GM12872 (cell line): ENCODE measurements around the gene HNRNPA0.

Source experiments
- TF ChIP-seq, protein P1 (sequence below): IDR thresholded peaks from 3 replicates; pipeline ENCODE4 v1.5.1; 2011; ENCODE audit warnings: low read depth, mild to moderate bottlenecking, low read length, moderate library complexity; ENCODE audit not compliant: insufficient read depth

HNRNPA0 gene

DNA sequence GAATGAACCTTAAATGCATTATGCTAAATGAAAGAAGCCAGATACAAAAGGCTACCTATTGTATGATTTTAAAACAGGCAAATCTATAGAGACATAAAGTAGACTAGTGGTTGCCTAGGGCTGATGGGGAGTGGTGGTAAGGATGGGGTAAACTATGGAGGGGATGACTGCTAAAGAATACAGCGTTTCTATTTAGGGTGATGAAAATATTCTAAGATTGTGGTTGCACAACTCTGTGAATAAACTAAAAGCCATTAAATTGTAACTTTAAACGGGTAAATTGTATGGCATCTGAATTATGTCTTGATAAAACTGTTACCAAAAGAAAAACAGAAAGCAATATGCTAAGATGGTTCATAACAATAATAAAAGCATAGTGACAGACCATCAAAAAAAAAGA, 39.7 kb downstream of the HNRNPA0 start:
- TF ChIP-seq, protein P1, sequence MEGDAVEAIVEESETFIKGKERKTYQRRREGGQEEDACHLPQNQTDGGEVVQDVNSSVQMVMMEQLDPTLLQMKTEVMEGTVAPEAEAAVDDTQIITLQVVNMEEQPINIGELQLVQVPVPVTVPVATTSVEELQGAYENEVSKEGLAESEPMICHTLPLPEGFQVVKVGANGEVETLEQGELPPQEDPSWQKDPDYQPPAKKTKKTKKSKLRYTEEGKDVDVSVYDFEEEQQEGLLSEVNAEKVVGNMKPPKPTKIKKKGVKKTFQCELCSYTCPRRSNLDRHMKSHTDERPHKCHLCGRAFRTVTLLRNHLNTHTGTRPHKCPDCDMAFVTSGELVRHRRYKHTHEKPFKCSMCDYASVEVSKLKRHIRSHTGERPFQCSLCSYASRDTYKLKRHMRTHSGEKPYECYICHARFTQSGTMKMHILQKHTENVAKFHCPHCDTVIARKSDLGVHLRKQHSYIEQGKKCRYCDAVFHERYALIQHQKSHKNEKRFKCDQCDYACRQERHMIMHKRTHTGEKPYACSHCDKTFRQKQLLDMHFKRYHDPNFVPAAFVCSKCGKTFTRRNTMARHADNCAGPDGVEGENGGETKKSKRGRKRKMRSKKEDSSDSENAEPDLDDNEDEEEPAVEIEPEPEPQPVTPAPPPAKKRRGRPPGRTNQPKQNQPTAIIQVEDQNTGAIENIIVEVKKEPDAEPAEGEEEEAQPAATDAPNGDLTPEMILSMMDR: no peak

DNA sequence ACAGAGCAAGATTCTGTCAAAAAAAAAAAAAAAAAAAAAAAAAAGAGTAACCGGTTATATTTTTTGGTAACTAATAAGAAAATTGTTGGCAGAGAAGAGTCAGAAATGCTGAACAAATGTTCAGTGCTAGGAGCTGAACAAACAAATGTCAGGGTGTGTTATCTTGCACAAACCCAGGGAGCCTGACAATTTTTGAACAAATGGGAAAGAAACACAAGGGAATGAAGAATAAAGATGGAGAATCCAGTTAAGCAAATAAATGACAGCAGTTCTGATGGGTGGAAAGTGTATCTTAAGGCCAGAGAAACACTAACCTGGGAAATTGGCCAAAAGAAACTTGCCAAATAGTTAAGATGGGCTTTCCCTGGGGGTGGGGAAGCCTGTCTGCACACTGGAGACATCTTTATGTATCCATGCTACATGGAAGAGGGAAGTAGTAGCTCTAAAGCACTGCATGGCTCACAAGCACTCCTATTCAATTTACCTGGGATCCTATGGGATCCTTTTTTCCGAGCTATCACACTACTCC, 42.0 kb downstream of the HNRNPA0 start:
- TF ChIP-seq, protein P1: no peak

DNA sequence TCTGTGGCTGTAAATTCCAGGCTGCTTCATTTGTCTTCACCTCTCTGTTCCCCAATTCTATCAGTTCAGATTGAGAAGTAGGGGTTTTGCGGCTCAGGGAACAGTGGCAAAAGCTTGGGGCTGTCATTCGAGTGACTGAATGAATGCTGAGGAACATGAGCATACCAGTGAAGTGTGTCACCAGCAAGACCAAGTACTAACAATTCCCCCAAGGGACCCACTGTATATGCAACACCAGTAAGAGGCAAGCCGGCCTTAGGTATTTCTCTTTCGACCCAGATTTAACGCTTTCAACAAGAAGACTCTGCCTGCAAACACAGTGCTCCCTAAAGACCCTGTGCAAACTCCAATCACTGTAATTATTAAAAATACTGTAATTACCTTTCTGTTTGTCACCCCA, 44.1 kb downstream of the HNRNPA0 start:
- TF ChIP-seq, protein P1: no peak

DNA sequence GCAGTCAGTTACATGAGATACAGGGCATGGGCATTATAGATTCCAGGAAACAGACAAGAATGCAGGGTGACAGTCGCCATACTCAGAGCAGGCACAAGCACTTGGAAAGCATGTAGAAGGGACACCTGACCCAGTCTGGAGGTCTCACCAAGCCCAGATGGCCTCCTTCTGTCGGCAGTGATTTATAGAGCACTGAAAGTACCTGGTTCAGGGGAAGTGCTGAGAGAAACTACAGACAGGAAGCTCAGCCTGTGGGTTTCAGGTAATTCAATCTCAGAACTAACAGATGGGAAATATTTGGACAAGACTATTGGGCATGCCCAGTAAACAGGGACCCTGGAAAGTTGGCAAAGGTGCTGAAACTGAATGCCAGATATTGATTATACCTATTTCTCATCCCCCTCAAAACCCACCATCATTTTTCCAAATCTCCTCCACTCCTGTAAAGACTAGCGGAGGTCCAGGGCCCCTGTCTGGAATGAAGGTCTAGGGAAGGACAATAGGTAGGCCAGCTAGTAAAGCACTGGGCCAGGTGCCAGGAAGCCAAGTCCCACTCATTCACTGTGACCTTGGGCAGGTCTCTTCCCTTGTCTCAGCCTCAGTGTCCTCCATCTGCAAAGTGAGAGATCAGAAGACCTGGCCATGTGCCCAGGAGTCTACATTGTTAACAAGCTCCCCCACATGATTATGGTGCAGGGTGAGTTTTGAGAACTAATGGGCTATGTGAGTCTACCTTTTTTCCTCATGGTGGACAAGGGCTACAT, 45.2 kb downstream of the HNRNPA0 start:
- TF ChIP-seq, protein P1: no peak

DNA sequence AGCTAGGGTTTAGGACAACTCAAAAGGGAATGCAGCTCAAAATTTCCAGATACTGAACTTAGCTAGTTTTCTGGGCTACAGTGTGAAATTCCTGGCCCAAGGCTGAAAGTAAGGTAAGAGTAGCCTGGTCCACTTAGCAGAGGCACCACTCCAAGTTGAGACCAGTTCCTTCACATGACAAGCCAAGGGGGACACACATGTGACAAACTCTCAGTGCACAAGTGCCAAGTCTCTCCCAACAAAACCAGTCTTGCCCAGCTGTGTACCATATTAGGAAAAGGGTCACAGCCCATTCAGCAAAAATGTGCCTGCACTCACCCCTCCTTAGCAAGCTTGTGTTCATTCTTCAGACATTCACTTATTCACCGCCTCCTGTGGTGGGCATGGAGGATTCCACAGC, 46.1 kb downstream of the HNRNPA0 start:
- TF ChIP-seq, protein P1: no peak

DNA sequence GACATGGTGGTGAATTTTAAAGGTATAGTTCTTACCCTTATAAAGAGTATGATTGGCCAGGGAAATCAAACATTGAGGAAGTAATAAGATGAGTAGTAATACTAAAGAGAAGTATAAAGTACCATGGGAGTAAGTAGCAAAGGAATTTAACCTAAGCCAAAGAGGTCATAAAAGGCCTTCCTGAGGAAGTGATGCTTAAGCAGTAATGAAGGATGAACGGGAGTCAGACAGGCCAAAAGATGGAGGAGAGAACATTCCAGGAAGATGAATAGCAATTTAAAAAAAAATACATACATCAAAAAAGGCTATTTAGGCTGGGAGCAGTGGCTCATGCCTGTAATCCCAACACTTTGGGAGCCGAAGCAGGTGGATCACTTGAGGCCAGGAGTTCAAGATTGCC, 47.3 kb downstream of the HNRNPA0 start:
- TF ChIP-seq, protein P1: no peak

DNA sequence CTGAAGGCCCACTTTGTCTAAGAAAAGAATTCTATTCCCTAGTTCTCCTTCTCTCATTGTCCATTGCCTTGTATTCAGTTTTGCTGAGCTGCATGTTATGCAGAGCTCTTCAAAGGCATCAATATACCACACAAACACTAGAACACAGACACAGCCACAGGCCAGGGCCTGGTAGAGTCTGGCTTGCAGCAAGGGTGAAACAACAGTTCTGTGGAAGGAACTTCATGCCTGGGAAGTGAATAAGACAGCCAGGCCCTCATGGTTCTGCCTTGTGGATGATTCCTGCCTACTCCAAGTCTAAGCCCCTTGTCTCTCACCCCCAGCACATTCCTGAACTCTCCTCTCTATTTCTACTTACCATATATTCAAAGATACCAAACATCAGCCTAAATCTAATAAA, 49.1 kb downstream of the HNRNPA0 start:
- TF ChIP-seq, protein P1: no peak
